ENCODE data around the gene LRIT1.

Gene LRIT1

GRCh38 chr10:84270708-84271107, 29.4 kb upstream of the LRIT1 start:
- CTCF ChIA-PET, result interaction anchor here (11.7 kb wide), 1 partner anchor 268 kb away, joined by 139 read pairs; no protein-coding TSS in a partner anchor
- POLR2A ChIA-PET, result no interaction called here

GRCh38 chr10:84269773-84270172, 28.4 kb upstream of the LRIT1 start:
- Histone ChIP-seq H3K4me3 (ENCODE audit: control insufficient read depth in 1 of 7, extremely low read depth in 1 of 7, insufficient read depth in 4 of 7, low read depth in 2 of 7, low read length in 6 of 7) (no peak overlapping the region), H3K27me3 (replicated peaks in 2 of 5; ENCODE audit: control insufficient read depth in 4 of 5, insufficient read depth in 5 of 5, low read length in 4 of 5) (no peaks in the 10 kb centered on the region), H3K27ac (ENCODE audit: insufficient read depth in 1 of 2, low read depth in 1 of 2, low read length in 2 of 2, poor library complexity in 1 of 2, severe bottlenecking in 2 of 2) (no peak overlapping the region), H3K4me1 (ENCODE audit: control extremely low read depth in 1 of 4, control insufficient read depth in 4 of 4, insufficient read depth in 4 of 4, low read length in 3 of 4) (peaks cover 0 to 10% (median 2%) of the 10 kb centered on the region in 4 experiments), H3K9me3 (ENCODE audit: control extremely low read depth in 1 of 5, control insufficient read depth in 4 of 5, insufficient read depth in 2 of 5, low read depth in 1 of 5, low read length in 4 of 5) (peaks cover 0 to 1% (median 0%) of the 10 kb centered on the region in 5 experiments), H3K36me3 (ENCODE audit: control insufficient read depth in 4 of 4, insufficient read depth in 4 of 4, low read length in 3 of 4) (no peaks in the 10 kb centered on the region)
- ChIA-PET POLR2A (no interaction called here), CTCF (interaction anchor here (1.2 to 11.7 kb wide), 3 partner anchors 106 to 282 kb away, joined by 3 to 139 read pairs (median 3); no protein-coding TSS in a partner anchor)
- 50% methylated on average over 1 of the region's 2 CpGs for WGBS (ENCODE audit: insufficient coverage)
- DNase-seq, result no peak

More at GRCh38 chr10:84270708-84271107, 29.4 kb upstream of the LRIT1 start:
- Histone ChIP-seq H3K27me3 (replicated peaks in 2 of 5; ENCODE audit: control insufficient read depth in 4 of 5, insufficient read depth in 5 of 5, low read length in 4 of 5) (no peaks in the 10 kb centered on the region), H3K9me3 (ENCODE audit: control extremely low read depth in 1 of 5, control insufficient read depth in 4 of 5, insufficient read depth in 2 of 5, low read depth in 1 of 5, low read length in 4 of 5) (peaks cover 0 to 1% (median 0%) of the 10 kb centered on the region in 5 experiments), H3K4me3 (ENCODE audit: control insufficient read depth in 1 of 7, extremely low read depth in 1 of 7, insufficient read depth in 4 of 7, low read depth in 2 of 7, low read length in 6 of 7) (no peak overlapping the region), H3K4me1 (ENCODE audit: control extremely low read depth in 1 of 4, control insufficient read depth in 4 of 4, insufficient read depth in 4 of 4, low read length in 3 of 4) (peaks cover 0 to 8% (median 2%) of the 10 kb centered on the region in 4 experiments), H3K27ac (ENCODE audit: insufficient read depth in 1 of 2, low read depth in 1 of 2, low read length in 2 of 2, poor library complexity in 1 of 2, severe bottlenecking in 2 of 2) (no peak overlapping the region), H3K36me3 (ENCODE audit: control insufficient read depth in 4 of 4, insufficient read depth in 4 of 4, low read length in 3 of 4) (no peaks in the 10 kb centered on the region)
- no CpG with 5 or more reads among the region's 1 CpG for WGBS (ENCODE audit: insufficient coverage)
- DNase-seq, result no peak

GRCh38 chr10:84269162-84269561, 27.8 kb upstream of the LRIT1 start:
- ChIA-PET POLR2A (no interaction called here), CTCF (interaction anchor here (1.2 to 11.7 kb wide), 4 partner anchors 83 to 282 kb away, joined by 3 to 139 read pairs (median 18); no protein-coding TSS in a partner anchor)
- Histone ChIP-seq H3K27ac (ENCODE audit: insufficient read depth in 1 of 2, low read depth in 1 of 2, low read length in 2 of 2, poor library complexity in 1 of 2, severe bottlenecking in 2 of 2) (no peak overlapping the region), H3K9me3 (ENCODE audit: control extremely low read depth in 1 of 5, control insufficient read depth in 4 of 5, insufficient read depth in 2 of 5, low read depth in 1 of 5, low read length in 4 of 5) (peaks cover 0 to 1% (median 0%) of the 10 kb centered on the region in 5 experiments), H3K4me1 (ENCODE audit: control extremely low read depth in 1 of 4, control insufficient read depth in 4 of 4, insufficient read depth in 4 of 4, low read length in 3 of 4) (peaks cover 0 to 9% (median 2%) of the 10 kb centered on the region in 4 experiments), H3K4me3 (ENCODE audit: control insufficient read depth in 1 of 7, extremely low read depth in 1 of 7, insufficient read depth in 4 of 7, low read depth in 2 of 7, low read length in 6 of 7) (no peak overlapping the region), H3K36me3 (ENCODE audit: control insufficient read depth in 4 of 4, insufficient read depth in 4 of 4, low read length in 3 of 4) (no peaks in the 10 kb centered on the region), H3K27me3 (replicated peaks in 2 of 5; ENCODE audit: control insufficient read depth in 4 of 5, insufficient read depth in 5 of 5, low read length in 4 of 5) (no peaks in the 10 kb centered on the region)
- no peak for DNase-seq
- WGBS (ENCODE audit: insufficient coverage), result no CpG with 5 or more reads among the region's 1 CpG

GRCh38 chr10:84267503-84268126, 26.3 kb upstream of the LRIT1 start:
- Histone ChIP-seq H3K9me3 (ENCODE audit: control extremely low read depth in 1 of 5, control insufficient read depth in 4 of 5, insufficient read depth in 2 of 5, low read depth in 1 of 5, low read length in 4 of 5) (peaks cover 0 to 1% (median 0%) of the 10 kb centered on the region in 5 experiments), H3K27ac (ENCODE audit: insufficient read depth in 1 of 2, low read depth in 1 of 2, low read length in 2 of 2, poor library complexity in 1 of 2, severe bottlenecking in 2 of 2) (no peak overlapping the region), H3K4me1 (ENCODE audit: control extremely low read depth in 1 of 4, control insufficient read depth in 4 of 4, insufficient read depth in 4 of 4, low read length in 3 of 4) (peaks cover 0 to 9% (median 2%) of the 10 kb centered on the region in 4 experiments), H3K27me3 (replicated peaks in 2 of 5; ENCODE audit: control insufficient read depth in 4 of 5, insufficient read depth in 5 of 5, low read length in 4 of 5) (peaks cover 0 to 8% (median 0%) of the 10 kb centered on the region in 5 experiments), H3K4me3 (ENCODE audit: control insufficient read depth in 1 of 7, extremely low read depth in 1 of 7, insufficient read depth in 4 of 7, low read depth in 2 of 7, low read length in 6 of 7) (no peak overlapping the region), H3K36me3 (ENCODE audit: control insufficient read depth in 4 of 4, insufficient read depth in 4 of 4, low read length in 3 of 4) (no peaks in the 10 kb centered on the region)
- DNase-seq, result peak; percentile 42 to 72 (median 71)
- WGBS (ENCODE audit: insufficient coverage), result 37% methylated on average over 6 of the region's 7 CpGs
- POLR2A ChIA-PET, result no interaction called here
- CTCF ChIA-PET, result interaction anchor here (0.9 to 11.7 kb wide), 17 partner anchors 9 to 271 kb away, joined by 3 to 139 read pairs (median 4); no protein-coding TSS in a partner anchor

GRCh38 chr10:84265418-84265817, 24.1 kb upstream of the LRIT1 start:
- no peak overlapping the region for H3K4me3 ChIP-seq (ENCODE audit: control insufficient read depth in 1 of 7, extremely low read depth in 1 of 7, insufficient read depth in 4 of 7, low read depth in 2 of 7, low read length in 6 of 7)
- CTCF ChIA-PET, result interaction anchor here (1.0 to 11.7 kb wide), 11 partner anchors 29 to 273 kb away, joined by 3 to 139 read pairs (median 3); no protein-coding TSS in a partner anchor
- WGBS (ENCODE audit: insufficient coverage), result 95% methylated on average over 4 of the region's 4 CpGs

GRCh38 chr10:84264611-84265141, 23.3 kb upstream of the LRIT1 start:
- no peaks in the 10 kb centered on the region for H3K9me3 ChIP-seq (ENCODE audit: control extremely low read depth in 1 of 5, control insufficient read depth in 4 of 5, insufficient read depth in 2 of 5, low read depth in 1 of 5, low read length in 4 of 5)
- peak; percentile 58 to 74 (median 68) for DNase-seq
- POLR2A ChIA-PET, result no interaction called here
- CTCF ChIA-PET, result interaction anchor here (0.8 to 11.7 kb wide), 8 partner anchors 10 to 274 kb away, joined by 3 to 139 read pairs (median 4); no protein-coding TSS in a partner anchor
- H3K4me1 ChIP-seq (ENCODE audit: control extremely low read depth in 1 of 4, control insufficient read depth in 4 of 4, insufficient read depth in 4 of 4, low read length in 3 of 4), result peaks cover 0 to 9% (median 2%) of the 10 kb centered on the region in 4 experiments
- no peaks in the 10 kb centered on the region for H3K36me3 ChIP-seq (ENCODE audit: control insufficient read depth in 4 of 4, insufficient read depth in 4 of 4, low read length in 3 of 4)
- 3% methylated on average over 10 of the region's 11 CpGs for WGBS (ENCODE audit: insufficient coverage)
- H3K27me3 ChIP-seq (replicated peaks in 2 of 5; ENCODE audit: control insufficient read depth in 4 of 5, insufficient read depth in 5 of 5, low read length in 4 of 5), result peaks cover 0 to 8% (median 0%) of the 10 kb centered on the region in 5 experiments
- no peak overlapping the region for H3K4me3 ChIP-seq (ENCODE audit: control insufficient read depth in 1 of 7, extremely low read depth in 1 of 7, insufficient read depth in 4 of 7, low read depth in 2 of 7, low read length in 6 of 7)
- H3K27ac ChIP-seq (ENCODE audit: insufficient read depth in 1 of 2, low read depth in 1 of 2, low read length in 2 of 2, poor library complexity in 1 of 2, severe bottlenecking in 2 of 2), result no peak overlapping the region

More at GRCh38 chr10:84265418-84265817, 24.1 kb upstream of the LRIT1 start:
- POLR2A ChIA-PET, result no interaction called here
- Histone ChIP-seq H3K4me1 (ENCODE audit: control extremely low read depth in 1 of 4, control insufficient read depth in 4 of 4, insufficient read depth in 4 of 4, low read length in 3 of 4) (peaks cover 0 to 9% (median 2%) of the 10 kb centered on the region in 4 experiments), H3K27me3 (replicated peaks in 2 of 5; ENCODE audit: control insufficient read depth in 4 of 5, insufficient read depth in 5 of 5, low read length in 4 of 5) (peaks cover 0 to 8% (median 0%) of the 10 kb centered on the region in 5 experiments), H3K27ac (ENCODE audit: insufficient read depth in 1 of 2, low read depth in 1 of 2, low read length in 2 of 2, poor library complexity in 1 of 2, severe bottlenecking in 2 of 2) (no peak overlapping the region), H3K9me3 (ENCODE audit: control extremely low read depth in 1 of 5, control insufficient read depth in 4 of 5, insufficient read depth in 2 of 5, low read depth in 1 of 5, low read length in 4 of 5) (no peaks in the 10 kb centered on the region), H3K36me3 (ENCODE audit: control insufficient read depth in 4 of 4, insufficient read depth in 4 of 4, low read length in 3 of 4) (no peaks in the 10 kb centered on the region)
- DNase-seq, result no peak

GRCh38 chr10:84263716-84264115, 22.4 kb upstream of the LRIT1 start:
- 100% methylated on average over 3 of the region's 5 CpGs for WGBS (ENCODE audit: insufficient coverage)
- POLR2A ChIA-PET, result no interaction called here
- CTCF ChIA-PET, result interaction anchor here (0.7 to 11.7 kb wide), 8 partner anchors 9 to 452 kb away, joined by 3 to 139 read pairs (median 3); no protein-coding TSS in a partner anchor

More at GRCh38 chr10:84263716-84264115, 22.4 kb upstream of the LRIT1 start:
- no peak for DNase-seq
- Histone ChIP-seq H3K4me3 (ENCODE audit: control insufficient read depth in 1 of 7, extremely low read depth in 1 of 7, insufficient read depth in 4 of 7, low read depth in 2 of 7, low read length in 6 of 7) (no peak overlapping the region), H3K27me3 (replicated peaks in 2 of 5; ENCODE audit: control insufficient read depth in 4 of 5, insufficient read depth in 5 of 5, low read length in 4 of 5) (peaks cover 0 to 8% (median 0%) of the 10 kb centered on the region in 5 experiments), H3K9me3 (ENCODE audit: control extremely low read depth in 1 of 5, control insufficient read depth in 4 of 5, insufficient read depth in 2 of 5, low read depth in 1 of 5, low read length in 4 of 5) (no peaks in the 10 kb centered on the region), H3K36me3 (ENCODE audit: control insufficient read depth in 4 of 4, insufficient read depth in 4 of 4, low read length in 3 of 4) (no peaks in the 10 kb centered on the region), H3K4me1 (ENCODE audit: control extremely low read depth in 1 of 4, control insufficient read depth in 4 of 4, insufficient read depth in 4 of 4, low read length in 3 of 4) (peaks cover 0 to 9% (median 2%) of the 10 kb centered on the region in 4 experiments), H3K27ac (ENCODE audit: insufficient read depth in 1 of 2, low read depth in 1 of 2, low read length in 2 of 2, poor library complexity in 1 of 2, severe bottlenecking in 2 of 2) (no peak overlapping the region)

All from common myeloid progenitor, CD34-positive (primary cell).